GM18868 (cell line): Measurements from ENCODE around the gene TRAF1.

ENCODE experiments used
- ATAC-seq: cut with Tn5 transposase; IDR thresholded peaks from one replicate; pipeline ENCODE4 v1.9.1; 2021; ENCODE audit warnings: mild to moderate bottlenecking, moderate library complexity; ENCODE audit not compliant: unreplicated experiment

The TRAF1 gene

DNA sequence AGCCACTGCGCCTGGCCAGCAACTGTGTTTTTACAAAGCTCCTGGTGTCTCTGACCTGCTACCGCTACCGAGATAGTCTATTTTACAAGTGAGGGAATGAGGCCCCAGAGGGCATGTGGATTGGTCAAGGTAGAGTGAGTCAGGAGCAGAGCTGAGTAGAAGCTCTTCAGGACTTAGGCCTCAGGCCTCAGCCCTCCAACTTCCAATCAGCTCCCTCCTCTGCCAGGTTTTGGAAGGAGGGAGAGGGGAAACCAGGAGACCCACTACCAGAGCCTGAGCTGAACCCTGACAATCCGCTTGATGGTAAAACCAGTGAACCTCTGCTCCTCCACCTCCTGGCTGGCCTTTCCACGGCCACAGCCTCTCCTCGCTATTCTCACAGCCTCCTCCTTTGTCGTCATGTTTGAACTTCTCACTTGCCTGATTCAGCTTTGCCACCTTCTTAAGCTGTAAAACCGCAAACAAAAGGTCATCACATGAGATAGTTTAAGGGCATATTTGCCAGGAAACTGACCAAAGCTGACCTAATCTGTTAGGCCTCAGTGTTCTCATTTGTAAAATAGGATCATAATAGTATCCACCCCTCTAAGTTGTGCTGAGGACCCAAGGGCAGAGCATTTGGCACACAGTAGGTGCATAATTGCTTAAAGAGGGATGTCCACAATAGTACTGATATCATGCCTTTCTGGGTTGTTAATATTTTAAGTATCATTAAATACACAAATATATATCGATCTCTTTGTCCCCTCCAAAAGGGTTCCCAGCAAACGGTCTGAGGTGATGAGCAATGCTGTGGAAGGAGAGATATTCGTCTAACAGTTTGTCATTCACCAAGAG lies 1.7 kb downstream of the TRAF1 start:
- ATAC-seq, result no peak

DNA sequence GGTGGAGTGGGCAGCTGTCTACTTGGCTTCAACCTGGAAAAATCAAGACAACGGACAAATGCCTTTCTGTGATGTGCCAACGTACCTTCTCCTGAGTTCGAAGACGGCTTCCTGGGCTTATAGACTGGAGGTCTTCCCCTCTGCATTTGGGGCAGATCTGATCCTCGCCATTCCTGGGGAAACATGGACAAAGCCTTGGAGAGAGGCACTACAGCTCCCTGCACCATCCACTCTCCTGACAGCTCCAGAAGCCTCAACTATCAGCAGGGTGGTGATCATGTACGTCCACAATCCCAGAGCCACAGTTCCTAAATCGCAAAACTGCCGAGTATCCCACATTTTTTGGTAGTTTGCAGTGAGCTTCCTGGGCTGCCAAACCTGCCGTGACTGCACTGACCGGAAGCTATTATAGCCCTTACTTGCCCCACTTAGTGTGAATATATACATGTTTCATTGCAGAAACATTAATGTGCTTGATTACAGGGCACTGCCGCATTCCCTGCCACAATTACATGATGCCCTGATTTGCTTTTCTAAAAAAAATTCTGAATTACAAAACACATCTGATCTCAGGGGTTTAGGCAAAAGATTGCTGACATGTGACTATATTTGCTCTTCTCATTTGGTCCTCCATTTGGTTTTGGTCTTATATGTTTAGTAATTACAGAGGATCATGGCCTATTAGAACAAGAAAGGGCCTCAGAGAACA lies 2.8 kb downstream of the TRAF1 start:
- ATAC-seq, result no peak

DNA sequence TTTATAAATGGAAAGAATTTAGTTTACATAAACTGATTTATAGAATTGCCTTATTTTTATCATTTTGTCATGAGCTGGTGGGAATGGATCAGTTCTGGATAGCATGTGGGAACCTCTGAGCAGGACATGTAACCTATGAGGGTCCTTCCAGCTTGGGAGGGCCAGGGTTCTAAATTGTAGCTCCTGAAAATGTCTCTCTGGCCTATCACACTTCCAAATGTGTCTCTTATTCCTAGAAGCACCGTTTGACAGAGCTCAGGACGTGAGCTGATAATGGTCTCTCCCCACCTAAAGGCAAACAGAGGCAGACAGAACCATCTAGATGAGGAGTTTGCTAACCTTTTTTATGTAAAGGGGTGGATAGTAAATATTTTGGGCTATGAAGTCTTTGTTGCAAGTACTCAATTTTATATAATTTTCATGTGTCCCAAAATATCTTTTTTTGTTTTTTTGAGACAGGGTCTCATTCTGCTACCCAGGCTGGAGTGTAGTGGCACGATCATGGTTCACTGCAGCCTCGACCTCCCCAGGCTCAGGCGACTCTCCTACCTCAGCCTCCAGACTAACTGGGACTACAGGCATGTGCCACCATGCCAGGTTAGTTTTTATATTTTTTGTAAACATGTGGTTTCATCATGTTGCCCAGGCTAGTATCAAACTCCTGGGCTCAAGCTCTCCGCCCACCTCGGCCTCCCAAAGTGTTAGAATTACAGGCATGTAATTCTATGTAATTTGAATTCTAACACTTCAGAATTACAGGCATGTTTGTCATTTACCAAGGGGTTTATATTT lies 4.0 kb downstream of the TRAF1 start:
- ATAC-seq, result no peak

- no peak for ATAC-seq
Measured at GRCh38 chr9:120921661-120922181, 4.9 kb downstream of the TRAF1 start.

DNA sequence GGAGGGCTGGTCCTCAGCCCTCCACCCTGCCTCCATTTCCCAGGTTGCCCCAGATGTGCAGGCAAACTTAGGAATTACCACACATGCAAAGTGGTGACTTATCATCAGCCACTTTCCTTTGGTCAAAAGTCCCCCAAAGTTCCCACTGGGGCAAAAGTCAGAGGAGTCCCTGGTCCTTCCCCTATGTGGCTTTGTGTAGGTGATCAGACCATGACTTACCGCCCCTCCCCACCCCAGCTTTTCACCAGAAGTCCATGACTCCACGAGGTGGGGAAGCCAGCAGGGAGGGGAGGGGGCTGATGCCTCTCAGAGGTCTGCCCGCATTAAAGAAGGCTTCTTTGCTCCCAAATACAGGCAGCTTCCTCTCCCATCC lies 5.8 kb downstream of the TRAF1 start:
- ATAC-seq, result peak; percentile 35

- no peak for ATAC-seq
Measured at GRCh38 chr9:120919843-120920805, 6.5 kb downstream of the TRAF1 start.

GRCh38 chr9:120918931-120919842 lies 7.4 kb downstream of the TRAF1 start:
- ATAC-seq, result no peak

DNA sequence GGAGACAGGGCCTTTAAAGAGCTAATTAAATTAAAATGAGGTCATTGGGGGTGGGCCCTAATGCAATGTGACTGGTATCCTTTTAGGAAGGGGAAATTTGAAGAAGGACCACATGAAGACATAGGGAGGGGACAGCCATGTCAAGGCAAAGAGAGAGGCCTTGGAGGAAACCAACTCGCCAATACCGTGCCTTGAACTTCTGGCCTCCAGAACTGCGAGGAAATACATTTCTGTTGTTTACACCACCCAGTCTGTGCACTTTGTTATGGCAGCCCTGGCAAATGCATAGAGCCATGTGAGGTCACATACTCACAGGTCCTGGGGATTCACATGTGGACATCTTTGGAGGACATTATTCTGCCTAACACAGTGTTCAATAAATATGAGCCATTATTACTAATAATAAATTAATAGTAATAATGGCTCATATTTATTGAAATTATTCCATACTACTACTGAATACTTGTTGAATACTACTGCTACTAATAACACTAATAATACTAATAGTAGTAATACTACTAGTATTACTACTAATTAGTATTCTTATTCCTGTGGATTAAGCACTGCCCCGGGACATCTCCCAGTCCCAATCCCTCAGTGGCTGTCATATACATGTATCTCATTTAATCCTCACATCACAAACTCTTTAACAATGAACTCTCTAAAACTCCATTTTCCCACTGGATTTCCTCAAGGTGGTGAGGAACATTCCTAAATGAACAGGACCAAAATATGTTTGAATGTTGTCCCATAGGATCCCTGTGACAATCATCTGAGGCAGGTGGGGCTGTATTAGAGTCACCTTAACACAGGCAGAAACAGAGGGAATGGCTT lies 8.4 kb downstream of the TRAF1 start:
- ATAC-seq, result no peak

DNA sequence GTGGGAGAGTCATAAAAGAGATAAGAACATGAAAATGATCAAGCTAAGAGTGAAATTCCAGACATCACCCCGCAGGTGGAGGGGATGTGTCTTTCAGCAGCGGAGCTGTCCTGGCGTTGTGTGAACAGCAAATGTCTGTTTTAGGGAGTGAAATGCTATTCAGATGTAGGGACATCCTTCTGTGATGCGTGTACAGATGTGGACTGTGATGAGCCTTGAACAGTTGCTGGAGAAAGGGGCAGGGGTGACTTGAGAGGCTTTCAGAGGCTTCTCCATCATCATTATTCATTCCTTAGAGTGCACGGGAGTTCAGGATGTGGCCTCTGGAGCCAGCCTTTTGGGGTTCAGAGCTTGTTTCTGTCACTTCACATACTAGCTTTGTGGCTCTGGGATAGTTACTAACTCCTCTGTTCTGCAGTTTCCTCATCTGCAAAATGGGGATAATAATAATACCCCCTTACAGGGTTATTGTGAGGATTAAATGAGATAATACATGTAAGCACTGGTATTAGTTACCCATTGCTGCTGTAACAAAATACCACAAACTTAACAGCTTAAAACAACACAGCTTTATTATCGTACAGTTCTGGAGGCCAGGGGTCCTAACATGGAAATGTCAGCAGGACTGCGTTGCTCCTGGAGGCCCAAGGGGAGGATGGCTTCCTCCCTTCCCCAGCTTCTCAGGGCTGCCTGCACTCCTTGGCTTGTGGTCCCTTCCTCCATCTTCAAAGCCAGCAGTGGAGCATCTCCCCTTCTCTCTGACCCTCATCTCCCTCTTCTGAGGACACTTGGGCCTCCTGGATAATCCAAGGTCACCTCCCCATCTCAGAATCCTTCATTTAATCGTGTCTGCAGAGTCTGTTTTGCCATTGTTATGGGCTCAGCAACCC lies 9.4 kb downstream of the TRAF1 start:
- ATAC-seq, result no peak

DNA sequence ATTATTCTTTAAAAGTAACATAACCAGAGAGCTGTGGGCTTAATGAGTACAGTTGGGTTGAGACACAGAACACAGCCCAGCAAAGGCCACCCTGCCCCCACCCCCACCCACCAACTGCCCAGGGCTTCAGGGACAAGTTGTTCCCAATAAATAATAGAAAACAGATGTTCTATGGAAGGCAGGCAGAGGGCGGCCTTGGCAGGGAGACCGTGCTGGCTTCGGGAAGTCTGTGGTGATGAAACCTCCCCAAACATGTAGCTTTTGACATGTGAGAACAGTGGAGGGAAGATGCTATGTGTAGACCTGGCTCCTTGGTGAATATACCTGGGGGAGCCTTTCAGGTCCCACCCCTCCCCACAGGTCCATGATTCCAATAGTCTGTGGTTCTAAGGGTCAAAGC lies 10.0 kb downstream of the TRAF1 start:
- no peak for ATAC-seq

DNA sequence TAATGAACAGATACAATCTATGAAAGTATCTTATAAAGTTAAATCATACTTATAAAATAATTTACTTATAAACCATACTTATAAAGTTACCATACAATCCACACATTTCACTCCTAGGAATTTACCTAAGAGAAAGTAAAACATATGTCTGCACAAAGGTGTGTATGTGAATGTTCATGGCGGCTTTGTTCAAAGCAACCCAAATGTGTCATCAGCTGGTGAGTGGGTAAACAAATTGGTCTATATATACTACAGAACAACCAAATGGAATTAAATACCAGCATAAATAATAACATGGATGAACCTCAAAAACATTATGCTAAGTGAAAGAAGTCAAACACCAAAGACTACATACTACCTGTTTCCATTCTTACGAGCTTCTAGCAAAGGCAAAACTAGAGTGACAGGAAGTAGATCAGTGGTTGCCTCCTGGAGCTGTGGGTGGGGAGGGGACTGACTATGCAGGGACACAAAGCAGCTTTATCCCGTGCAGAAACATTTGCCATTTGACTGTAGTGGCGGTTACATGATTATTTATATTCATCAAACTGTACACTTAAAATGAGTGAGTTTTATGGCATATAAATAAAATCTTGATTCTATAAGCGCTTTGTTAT lies 10.6 kb downstream of the TRAF1 start:
- peak; percentile 28 for ATAC-seq

GRCh38 chr9:120914953-120915352 lies 11.6 kb downstream of the TRAF1 start:
- no peak for ATAC-seq

DNA sequence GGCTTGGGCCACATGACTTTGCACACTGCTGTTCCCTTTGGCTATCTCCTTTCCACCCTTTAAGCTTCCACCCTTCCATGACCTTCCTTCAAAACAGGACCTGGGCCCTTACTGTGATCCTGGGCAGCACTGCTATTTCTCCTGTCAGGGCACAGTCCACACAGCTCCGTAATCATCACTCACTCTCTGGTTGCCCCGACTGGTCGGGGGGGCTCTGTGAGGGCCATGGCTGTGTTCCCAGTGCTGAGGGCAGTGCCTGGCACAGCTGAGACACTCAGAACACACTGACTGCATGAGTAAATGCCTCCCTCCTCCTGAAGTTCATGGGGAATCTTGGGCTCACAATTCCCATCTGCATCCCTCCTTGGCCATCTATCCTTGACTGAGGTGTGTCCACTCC lies 12.2 kb downstream of the TRAF1 start:
- ATAC-seq, result no peak

GRCh38 chr9:120913647-120914264 lies 12.8 kb downstream of the TRAF1 start:
- no peak for ATAC-seq

GRCh38 chr9:120912958-120913646 lies 13.5 kb downstream of the TRAF1 start:
- no peak for ATAC-seq

GRCh38 chr9:120911295-120911837 lies 15.2 kb downstream of the TRAF1 start:
- ATAC-seq, result no peak
